GM12878 (cell line): ENCODE results near the gene CREBBP. TPM values are rescaled to one million over a fixed set of nuclear protein-coding genes. Genes with fewer than 3 reads are reported as not detected.

Source experiments
- ATAC-seq: fragments of 200-7000 bp; cut with Tn5 transposase; 3 replicates; pipeline ENCODE4 v1.9.1; 2020; ENCODE audit warnings: mild to moderate bottlenecking, moderate library complexity
- BruUV-seq: library from RNA; stranded (reverse); fragments of 400-500 nt; replicated peaks from 2 replicates; lab custom pipeline; 2021; lab: Mats Ljungman, UMichigan
- CTCF ChIA-PET: fragments of 300-600 bp; sonication (Branson Sonifier 250); formaldehyde crosslinking; extraction: SDS; loops from one replicate; lab custom pipeline; 2021; ENCODE audit warnings: inconsistent platforms; lab: Yijun Ruan, JAX
- POLR2A ChIA-PET: fragments of 350-600 bp; formaldehyde crosslinking; extraction: SDS; loops from one replicate; lab custom pipeline; 2021; ENCODE audit warnings: inconsistent platforms; lab: Charles Lee
- RAD21 ChIA-PET: fragments of 300-600 bp; sonication (Branson Sonifier 250); formaldehyde crosslinking; loops from one replicate; lab custom pipeline; 2023; ENCODE audit warnings: antibody characterized with exemption; ENCODE audit not compliant: unreplicated experiment; lab: Charles Lee
- SMC1A ChIA-PET: fragments of 300-600 bp; sonication (Branson Sonifier 250); formaldehyde crosslinking; loops from one replicate; lab custom pipeline; 2023; ENCODE audit not compliant: unreplicated experiment, uncharacterized antibody; lab: Charles Lee
- DNase-seq: peaks from one replicate; pipeline ENCODE4 v3.0.0-alpha.2; 2011; ENCODE audit warnings: low read depth, low spot score
- FAIRE-seq: peaks from 3 replicates; lab custom pipeline; 2011; peaks lifted over from hg19 to GRCh38; lab: Jason Lieb, UNC
- H2AFZ ChIP-seq: 2 replicates; pipeline ENCODE4 v1.6.0; 2011; ENCODE audit warnings: low read depth, low read length, control low read depth; ENCODE audit not compliant: control insufficient read depth
- H3K27ac ChIP-seq: 2 replicates; pipeline ENCODE4 v1.5.1; 2011; ENCODE audit warnings: control low read depth; ENCODE audit not compliant: control insufficient read depth, insufficient read depth
- H3K27me3 ChIP-seq, 2 experiments: replicated peaks in 1 of 2; 2 replicates each; pipeline versions ENCODE4 v1.6.0 to v1.6.1; 2011; ENCODE audit warnings: low read length in 1 of 2; ENCODE audit not compliant: control insufficient read depth in 2 of 2, insufficient read depth in 2 of 2
- H3K36me3 ChIP-seq, 2 experiments: 2 replicates each; pipeline ENCODE4 v1.5.1; 2011; ENCODE audit warnings: low read length in 1 of 2; ENCODE audit not compliant: control insufficient read depth in 2 of 2, insufficient read depth in 2 of 2
- H3K4me1 ChIP-seq: 2 replicates; pipeline ENCODE4 v1.6.1; 2011; ENCODE audit warnings: mild to moderate bottlenecking, low read length, moderate library complexity, mixed read lengths; ENCODE audit not compliant: control insufficient read depth, insufficient read depth
- H3K4me2 ChIP-seq: 2 replicates; pipeline ENCODE4 v1.6.0; 2011; ENCODE audit warnings: control low read depth; ENCODE audit not compliant: control insufficient read depth, insufficient read depth
- H3K4me3 ChIP-seq: fragments of 200-600 bp; sonication (generic); 2 replicates; pipeline ENCODE4 v1.5.1; 2016
- H3K79me2 ChIP-seq: 2 replicates; pipeline ENCODE4 v1.6.0; 2011; ENCODE audit warnings: low read length; ENCODE audit not compliant: control insufficient read depth, insufficient read depth
- H3K9ac ChIP-seq: 2 replicates; pipeline ENCODE4 v1.8.0; 2011; ENCODE audit warnings: low read length, control low read depth, mixed read lengths; ENCODE audit not compliant: control insufficient read depth, insufficient read depth
- H3K9me3 ChIP-seq: replicated peaks from 3 replicates; pipeline ENCODE4 v1.5.1; 2011; ENCODE audit warnings: mild to moderate bottlenecking, low read length; ENCODE audit not compliant: control insufficient read depth, insufficient read depth
- H4K20me1 ChIP-seq: 2 replicates; pipeline ENCODE4 v1.6.0; 2011; ENCODE audit not compliant: control insufficient read depth, insufficient read depth
- BCL3 ChIP-seq: IDR thresholded peaks from 2 replicates; pipeline ENCODE4 v1.6.1; 2011; ENCODE audit warnings: borderline replicate concordance, low read depth, mild to moderate bottlenecking, moderate library complexity, low read length; ENCODE audit not compliant: insufficient read depth, poor library complexity, severe bottlenecking
- ESRRA ChIP-seq: IDR thresholded peaks from 2 replicates; pipeline ENCODE4 v1.6.1; 2012; ENCODE audit warnings: mild to moderate bottlenecking, low read length, improper control_type of control experiment
- FOS ChIP-seq: IDR thresholded peaks from 3 replicates; pipeline ENCODE4 v1.6.1; 2011; ENCODE audit warnings: borderline replicate concordance; ENCODE audit not compliant: insufficient read length; ENCODE audit errors: extremely low read depth
- HDAC2 ChIP-seq: fragments of 200-600 bp; sonication (generic); IDR thresholded peaks from 2 replicates; pipeline ENCODE4 v1.6.1; 2017
- IKZF2 ChIP-seq, 2 experiments: fragments of 450-650 bp; IDR thresholded peaks; 2 replicates each; pipeline ENCODE4 v1.6.1; 2017; ENCODE audit warnings: mild to moderate bottlenecking in 2 of 2, moderate library complexity in 2 of 2
- JUND ChIP-seq: IDR thresholded peaks from 2 replicates; pipeline ENCODE4 v1.6.1; 2012; ENCODE audit warnings: low read depth, mild to moderate bottlenecking, low read length, improper control_type of control experiment, moderate library complexity
- KAT2A ChIP-seq: conservative IDR thresholded peaks from 2 replicates; pipeline ENCODE4 v1.6.1; 2011; ENCODE audit warnings: low read depth, low read length; ENCODE audit not compliant: control insufficient read depth
- NFXL1 ChIP-seq: fragments of 450-650 bp; IDR thresholded peaks from 2 replicates; pipeline ENCODE4 v1.6.1; 2017; ENCODE audit warnings: antibody characterized with exemption, mild to moderate bottlenecking, borderline replicate concordance
- RUNX3 ChIP-seq: IDR thresholded peaks from 2 replicates; pipeline ENCODE4 v1.6.1; 2012; ENCODE audit warnings: low read length, inconsistent platforms
- SREBF1 ChIP-seq: IDR thresholded peaks from 2 replicates; pipeline ENCODE4 v1.6.1; 2012; ENCODE audit warnings: mild to moderate bottlenecking, low read length
- STAT1 ChIP-seq: fragments of 450-650 bp; conservative IDR thresholded peaks from 2 replicates; pipeline ENCODE4 v1.6.1; 2014; ENCODE audit warnings: antibody characterized with exemption, mild to moderate bottlenecking
- ZBTB33 ChIP-seq: fragments of 450-650 bp; IDR thresholded peaks from 2 replicates; pipeline ENCODE4 v1.6.1; 2017; ENCODE audit warnings: mild to moderate bottlenecking
- WGBS: methylation state at CpG from one replicate; pipeline ENCODE4 v1.1.6; 2016; ENCODE audit warnings: low lambda C conversion rate; ENCODE audit not compliant: insufficient replicate concordance, insufficient coverage; ENCODE audit errors: missing lambda C conversion rate; 5-methylcytosine and 5-hydroxymethylcytosine counted together
- in situ Hi-C: fragments of 300-500 bp; cut with MboI; formaldehyde crosslinking; loops from 9 replicates; pipeline ENCODE4 v1.14.3; 2018; ENCODE audit warnings: mixed read lengths
- intact Hi-C: fragments of 100-400 bp; cut with micrococcal nuclease; formaldehyde crosslinking; loops from one replicate; pipeline ENCODE4 v1.14.2; 2022; ENCODE audit not compliant: unreplicated experiment
- polyA plus RNA-seq, 11 experiments: library from polyadenylated mRNA; depleted of rRNA in 4 of 11; unstranded in 6 of 11; stranded (reverse) in 5 of 11; fragments of >200 nt; fragmentation: Nextera tagmentation in 4 of 11; fragmentation: Illumina TruSeq in 1 of 11; extraction: Ambion mirVana in 4 of 11; extraction: Trizol in 1 of 11; gene quantifications; 1 replicate in 1 of 11; 2 replicates in 10 of 11; pipeline versions ENCODE4 v1.2.1 to v1.2.3, GENCODE V29; 2011 to 2016; ENCODE audit warnings: inconsistent platforms in 2 of 11, missing spikeins in 2 of 11, low read depth in 1 of 11
- total RNA-seq, 4 experiments: library from RNA; depleted of rRNA in 3 of 4; stranded (reverse); fragments of >200 nt in 3 of 4; fragmentation: Illumina TruSeq in 1 of 4; extraction: Trizol in 1 of 4; gene quantifications; 2 replicates each; pipeline versions ENCODE4 v1.2.1 to v1.2.3, GENCODE V29; 2013 to 2021

Gene CREBBP
- total and polyA plus RNA-seq, 10 of the 15 experiments (the other 5 are each of a cell fraction or from before 2014, with no cell fraction given): 3.4 to 32.7 (median 7.9) TPM

GRCh38 chr16:3810818-3811217 is 69.7 kb downstream of the CREBBP start:
- SMC1A ChIA-PET: interaction anchor here (0.8 to 3.5 kb wide), 7 partner anchors 10 to 68 kb away, joined by 3 to 17 read pairs (median 4); no protein-coding TSS in a partner anchor
- Histone ChIP-seq H3K79me2 (peaks cover 67% of the 10 kb centered on the region), H3K4me3 (no peak overlapping the region), H3K27me3 (no peaks in the 10 kb centered on the region), H3K9ac (no peak overlapping the region), H3K36me3 (peaks cover 10 to 18% of the 10 kb centered on the region in 2 experiments), H3K9me3 (no peaks in the 10 kb centered on the region), H3K27ac (peak overlapping the region; percentile 71), H2AFZ (no peak overlapping the region), H3K4me2 (peak overlapping the region; percentile 20; the same call in 1 of the 2 replicates), H3K4me1 (peaks cover 33% of the 10 kb centered on the region)
- BruUV-seq: no TSS peak
- WGBS: 100% methylated on average over 3 of the region's 3 CpGs
- in situ Hi-C loops: no loop called here
- no peak for ATAC-seq
- RAD21 ChIA-PET: interaction anchor here (1.4 to 1.5 kb wide), 2 partner anchors 10 to 16 kb away, joined by 3 read pairs; no protein-coding TSS in a partner anchor
- CTCF ChIA-PET: no interaction called here
- FAIRE-seq: no peak
- POLR2A ChIA-PET: interaction anchor here (1.0 to 1.5 kb wide), 2 partner anchors 16 to 64 kb away, joined by 4 to 6 read pairs; no protein-coding TSS in a partner anchor
- no peak for TF ChIP-seq JUND
- TF ChIP-seq, all 136 proteins: peak for 0
- H4K20me1 ChIP-seq: no peaks in the 10 kb centered on the region
- no peak for DNase-seq
- intact Hi-C loops: loop anchor here (1.0 kb wide), 1 partner anchor 22 kb away; no protein-coding TSS in a partner anchor

GRCh38 chr16:3810198-3810664 is 70.3 kb downstream of the CREBBP start:
- peak overlapping the region; percentile 71 for H3K27ac ChIP-seq
- H3K9ac ChIP-seq: no peak overlapping the region
- H3K79me2 ChIP-seq: peaks cover 65% of the 10 kb centered on the region
- H3K4me2 ChIP-seq: peak overlapping the region; percentile 20; the same call in 1 of the 2 replicates
- H3K4me1 ChIP-seq: peaks cover 33% of the 10 kb centered on the region
- no TSS peak for BruUV-seq
- H4K20me1 ChIP-seq: no peaks in the 10 kb centered on the region
- DNase-seq (peak; percentile 63), ATAC-seq (peak; percentile 82), FAIRE-seq (no peak)
- SMC1A ChIA-PET: interaction anchor here (0.7 to 3.5 kb wide), 8 partner anchors 10 to 68 kb away, joined by 3 to 17 read pairs (median 4); no protein-coding TSS in a partner anchor
- CTCF ChIA-PET: no interaction called here
- intact Hi-C loops: loop anchor here (1.0 kb wide), 1 partner anchor 21 kb away; no protein-coding TSS in a partner anchor
- POLR2A ChIA-PET: interaction anchor here (0.9 to 1.5 kb wide), 3 partner anchors 15 to 65 kb away, joined by 3 to 6 read pairs (median 4); no protein-coding TSS in a partner anchor
- H2AFZ ChIP-seq: no peak overlapping the region
- in situ Hi-C loops: no loop called here
- H3K36me3 ChIP-seq: peaks cover 10 to 18% of the 10 kb centered on the region in 2 experiments
- WGBS: 6% methylated on average over 6 of the region's 6 CpGs
- H3K4me3 ChIP-seq: no peak overlapping the region
- RAD21 ChIA-PET: interaction anchor here (1.4 to 1.5 kb wide), 2 partner anchors 9 to 15 kb away, joined by 3 read pairs; no protein-coding TSS in a partner anchor
- no peaks in the 10 kb centered on the region for H3K27me3 ChIP-seq
- no peaks in the 10 kb centered on the region for H3K9me3 ChIP-seq
- TF ChIP-seq BCL3: peak; percentile 17
- no peak for TF ChIP-seq ZBTB33
- no peak for TF ChIP-seq ESRRA
- TF ChIP-seq HDAC2: no peak
- TF ChIP-seq KAT2A: no peak
- TF ChIP-seq NFXL1: no peak
- TF ChIP-seq FOS: no peak
- TF ChIP-seq STAT1: no peak
- TF ChIP-seq RUNX3: peak; percentile 72
- TF ChIP-seq SREBF1: no peak
- peak in 1 of 2 experiments; percentile 30; a peak in 1 of 4 replicates for TF ChIP-seq IKZF2 (IDR thresholded peaks at IDR 0.05)
